Keratinocyte (primary cell): ENCODE measurements around the gene PPP4C.

ENCODE experiments used
- CTCF ChIP-seq, 3 experiments: IDR thresholded peaks in 1 of 3; conservative IDR thresholded peaks in 1 of 3; optimal IDR thresholded peaks in 1 of 3; 2 replicates in 2 of 3; 3 replicates in 1 of 3; pipeline versions ENCODE3 to v1.5.1; 2011; ENCODE audit warnings: low read length in 3 of 3, mild to moderate bottlenecking in 3 of 3, moderate library complexity in 2 of 3, control low read depth in 1 of 3, inconsistent platforms in 1 of 3; ENCODE audit not compliant: insufficient read depth in 2 of 3; ENCODE audit errors: extremely low read depth in 1 of 3
- EZH2 ChIP-seq: IDR thresholded peaks from one replicate; pipeline ENCODE4 v1.6.1; 2012; ENCODE audit warnings: inconsistent platforms, mild to moderate bottlenecking, low read length, moderate library complexity

GRCh38 chr16:30051518-30051917 lies 24.3 kb upstream of the PPP4C start:
- TF ChIP-seq CTCF (optimal IDR thresholded peaks at IDR 0.05 in 1 of 3, IDR thresholded peaks at IDR 0.05 in 1 of 3, conservative IDR thresholded peaks at IDR 0.05 in 1 of 3; ENCODE audit: extremely low read depth in 1 of 3, insufficient read depth in 2 of 3, low read length in 3 of 3) = no peak
- no peak for TF ChIP-seq EZH2
